GM21390 (cell line): ENCODE measurements around the gene P2RY1.

Experiments used
- ATAC-seq: cut with Tn5 transposase; IDR thresholded peaks from one replicate; pipeline ENCODE4 v1.9.1; 2021; ENCODE audit not compliant: unreplicated experiment

Gene P2RY1

GRCh38 chr3:152834776-152835600, at the start of gene P2RY1:
P2RY1 (plus strand) TSS chr3:152835131; CDS start chr3:152835783, 652 bp downstream.
- peak; percentile 81 for ATAC-seq

- no peak for ATAC-seq
These were observed 47.8 kb upstream of the P2RY1 start for GRCh38 chr3:152786977-152787681.

- ATAC-seq = no peak
These were observed 44.1 kb upstream of the P2RY1 start for GRCh38 chr3:152790651-152791387.

GRCh38 chr3:152793969-152794368, 41.0 kb upstream of the P2RY1 start:
- ATAC-seq = no peak

GRCh38 chr3:152797751-152798432, 37.0 kb upstream of the P2RY1 start:
- ATAC-seq = no peak

GRCh38 chr3:152811974-152812760, 22.8 kb upstream of the P2RY1 start:
- ATAC-seq = no peak

- peak; percentile 84 for ATAC-seq
These were observed 17.5 kb upstream of the P2RY1 start for GRCh38 chr3:152817400-152817799.

- ATAC-seq = no peak
These were observed 16.9 kb upstream of the P2RY1 start for GRCh38 chr3:152818027-152818426.

- ATAC-seq = no peak
These were observed 11.8 kb upstream of the P2RY1 start for GRCh38 chr3:152823173-152823572.

- no peak for ATAC-seq
These were observed 11.2 kb upstream of the P2RY1 start for GRCh38 chr3:152823781-152824180.

- ATAC-seq = no peak
These were observed 9.4 kb upstream of the P2RY1 start for GRCh38 chr3:152825566-152825965.

- no peak for ATAC-seq
These were observed 8.5 kb upstream of the P2RY1 start for GRCh38 chr3:152826476-152826875.

- ATAC-seq = no peak
These were observed 7.6 kb upstream of the P2RY1 start for GRCh38 chr3:152827313-152827712.

GRCh38 chr3:152828075-152828840, 6.7 kb upstream of the P2RY1 start:
- no peak for ATAC-seq

- no peak for ATAC-seq
These were observed 4.7 kb upstream of the P2RY1 start for GRCh38 chr3:152830245-152830644.

- ATAC-seq = no peak
These were observed 2.9 kb upstream of the P2RY1 start for GRCh38 chr3:152832046-152832445.

GRCh38 chr3:152833089-152833488, 1.8 kb upstream of the P2RY1 start:
- no peak for ATAC-seq

GRCh38 chr3:152834191-152834775, 648 bp upstream of the P2RY1 start:
- ATAC-seq = no peak

GRCh38 chr3:152835601-152836102, 721 bp downstream of the P2RY1 start:
- ATAC-seq = peak; percentile 1
